RWPE2 (cell line): ENCODE measurements around the gene RBM47.

Source experiments
- ATAC-seq: fragments of 200-7000 bp; cut with Tn5 transposase; 3 replicates; pipeline ENCODE4 v1.9.1; 2021; ENCODE audit warnings: low read depth
- DNase-seq: peaks from one replicate; pipeline ENCODE4 v3.0.0-alpha.2; 2020; ENCODE audit warnings: low spot score
- H3K27ac ChIP-seq: fragments of 450-650 bp; 2 replicates; pipeline ENCODE4 v1.5.1; 2017; ENCODE audit warnings: mild to moderate bottlenecking; ENCODE audit not compliant: poor library complexity, severe bottlenecking
- H3K27me3 ChIP-seq: fragments of 250-450 bp; sonication (Bioruptor Pico); 2 replicates; pipeline ENCODE4 v1.5.1; 2021; ENCODE audit warnings: mild to moderate bottlenecking, moderate library complexity; ENCODE audit not compliant: insufficient read depth, poor library complexity, severe bottlenecking
- H3K36me3 ChIP-seq: fragments of 250-450 bp; sonication (Bioruptor Pico); 2 replicates; pipeline ENCODE4 v1.5.1; 2020; ENCODE audit warnings: low read depth, mild to moderate bottlenecking, moderate library complexity
- H3K4me1 ChIP-seq: fragments of 250-450 bp; sonication (Bioruptor Pico); 2 replicates; pipeline ENCODE4 v1.5.1; 2021; ENCODE audit warnings: mild to moderate bottlenecking, moderate library complexity; ENCODE audit not compliant: insufficient read depth, poor library complexity, severe bottlenecking
- H3K4me3 ChIP-seq: fragments of 250-450 bp; sonication (Bioruptor Pico); 2 replicates; pipeline ENCODE4 v1.5.1; 2021; ENCODE audit warnings: mild to moderate bottlenecking, moderate library complexity; ENCODE audit not compliant: severe bottlenecking
- H3K9me3 ChIP-seq: fragments of 250-450 bp; sonication (Bioruptor Pico); 2 replicates; pipeline ENCODE4 v1.5.1; 2021; ENCODE audit warnings: mild to moderate bottlenecking, moderate library complexity; ENCODE audit not compliant: severe bottlenecking
- TF ChIP-seq, protein P1 (sequence below): fragments of 450-650 bp; IDR thresholded peaks from one replicate; pipeline ENCODE4 v1.5.1; 2017; ENCODE audit warnings: mild to moderate bottlenecking, moderate library complexity; ENCODE audit not compliant: poor library complexity, severe bottlenecking

The RBM47 gene

DNA sequence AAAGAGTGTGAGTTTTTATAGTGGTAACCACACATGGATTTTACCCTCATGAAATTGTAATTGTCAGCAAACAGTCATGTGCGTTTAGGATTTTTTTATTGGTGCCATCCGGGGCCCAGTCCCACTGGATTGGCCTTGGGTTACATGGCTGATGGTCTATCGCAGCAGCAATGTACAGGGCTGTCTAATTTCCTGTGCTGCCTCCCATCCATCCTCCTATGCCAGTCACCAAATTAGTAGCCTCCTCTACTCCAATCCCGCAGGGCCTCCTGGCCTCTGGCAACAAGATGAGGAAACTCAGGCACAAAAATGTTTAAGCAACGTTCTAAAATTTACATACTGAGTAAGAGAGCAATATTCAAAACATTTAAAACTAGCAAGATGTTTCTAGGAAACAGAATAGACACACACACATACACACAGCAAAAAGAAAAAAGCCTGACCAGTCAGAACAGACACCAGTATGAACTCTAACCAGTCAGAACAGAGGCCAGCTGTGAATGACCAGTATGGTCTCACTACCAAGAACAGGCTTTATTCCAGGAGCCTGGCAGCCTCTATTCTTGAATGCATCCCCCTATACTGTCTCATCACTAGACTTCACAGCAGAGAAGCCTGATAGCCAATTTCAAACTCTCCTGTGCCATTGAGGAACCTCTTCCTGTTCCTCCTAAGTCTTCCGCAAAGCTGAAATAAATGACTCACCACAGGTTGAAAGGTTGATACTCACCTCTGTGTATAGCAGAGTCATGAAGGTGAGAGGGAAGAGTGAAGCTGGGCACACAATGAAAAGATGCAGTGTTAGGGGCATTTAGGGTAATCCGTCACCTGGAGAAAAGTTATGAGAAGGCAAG, 251.9 kb downstream of the RBM47 start:
- Histone ChIP-seq H3K27ac (no peak overlapping the region), H3K27me3 (no peaks in the 10 kb centered on the region), H3K4me1 (no peaks in the 10 kb centered on the region), H3K36me3 (no peaks in the 10 kb centered on the region), H3K9me3 (no peaks in the 10 kb centered on the region), H3K4me3 (no peak overlapping the region)
- DNase-seq (no peak), ATAC-seq (peak; percentile 76)
- TF ChIP-seq, protein P1, sequence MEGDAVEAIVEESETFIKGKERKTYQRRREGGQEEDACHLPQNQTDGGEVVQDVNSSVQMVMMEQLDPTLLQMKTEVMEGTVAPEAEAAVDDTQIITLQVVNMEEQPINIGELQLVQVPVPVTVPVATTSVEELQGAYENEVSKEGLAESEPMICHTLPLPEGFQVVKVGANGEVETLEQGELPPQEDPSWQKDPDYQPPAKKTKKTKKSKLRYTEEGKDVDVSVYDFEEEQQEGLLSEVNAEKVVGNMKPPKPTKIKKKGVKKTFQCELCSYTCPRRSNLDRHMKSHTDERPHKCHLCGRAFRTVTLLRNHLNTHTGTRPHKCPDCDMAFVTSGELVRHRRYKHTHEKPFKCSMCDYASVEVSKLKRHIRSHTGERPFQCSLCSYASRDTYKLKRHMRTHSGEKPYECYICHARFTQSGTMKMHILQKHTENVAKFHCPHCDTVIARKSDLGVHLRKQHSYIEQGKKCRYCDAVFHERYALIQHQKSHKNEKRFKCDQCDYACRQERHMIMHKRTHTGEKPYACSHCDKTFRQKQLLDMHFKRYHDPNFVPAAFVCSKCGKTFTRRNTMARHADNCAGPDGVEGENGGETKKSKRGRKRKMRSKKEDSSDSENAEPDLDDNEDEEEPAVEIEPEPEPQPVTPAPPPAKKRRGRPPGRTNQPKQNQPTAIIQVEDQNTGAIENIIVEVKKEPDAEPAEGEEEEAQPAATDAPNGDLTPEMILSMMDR, result no peak

DNA sequence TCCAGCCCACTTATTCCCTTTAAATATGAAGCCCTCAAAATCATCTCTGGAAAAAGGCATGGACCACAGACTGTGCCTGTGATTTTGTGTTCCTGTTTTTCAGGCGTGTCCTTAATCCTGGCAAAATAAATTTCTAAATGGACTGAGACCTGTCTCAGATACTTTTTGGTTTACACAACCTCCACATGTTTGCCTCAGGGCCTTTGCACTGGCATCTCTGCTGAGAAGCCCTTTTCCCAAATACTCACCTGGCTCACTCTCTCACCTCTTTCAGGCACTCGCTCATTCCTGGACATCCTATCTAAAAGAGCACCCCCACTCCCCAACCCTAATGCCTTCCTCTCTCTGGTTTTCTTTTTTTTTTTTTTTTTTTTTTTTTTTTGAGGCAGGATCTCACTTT, 254.0 kb downstream of the RBM47 start:
- no peak for DNase-seq
- TF ChIP-seq, protein P1, result no peak
- no peaks in the 10 kb centered on the region for H3K27me3 ChIP-seq
- H3K36me3 ChIP-seq, result no peaks in the 10 kb centered on the region
- H3K4me3 ChIP-seq, result no peak overlapping the region
- no peaks in the 10 kb centered on the region for H3K9me3 ChIP-seq
- no peak for ATAC-seq
- H3K4me1 ChIP-seq, result no peaks in the 10 kb centered on the region
- H3K27ac ChIP-seq, result no peak overlapping the region

- no peaks in the 10 kb centered on the region for H3K4me1 ChIP-seq
- DNase-seq (no peak), ATAC-seq (no peak)
- no peaks in the 10 kb centered on the region for H3K36me3 ChIP-seq
- H3K27me3 ChIP-seq, result no peaks in the 10 kb centered on the region
- H3K4me3 ChIP-seq, result no peak overlapping the region
- TF ChIP-seq, protein P1, result no peak
- no peak overlapping the region for H3K27ac ChIP-seq
- no peaks in the 10 kb centered on the region for H3K9me3 ChIP-seq
Measured at GRCh38 chr4:40375095-40375494, 254.6 kb downstream of the RBM47 start.

DNA sequence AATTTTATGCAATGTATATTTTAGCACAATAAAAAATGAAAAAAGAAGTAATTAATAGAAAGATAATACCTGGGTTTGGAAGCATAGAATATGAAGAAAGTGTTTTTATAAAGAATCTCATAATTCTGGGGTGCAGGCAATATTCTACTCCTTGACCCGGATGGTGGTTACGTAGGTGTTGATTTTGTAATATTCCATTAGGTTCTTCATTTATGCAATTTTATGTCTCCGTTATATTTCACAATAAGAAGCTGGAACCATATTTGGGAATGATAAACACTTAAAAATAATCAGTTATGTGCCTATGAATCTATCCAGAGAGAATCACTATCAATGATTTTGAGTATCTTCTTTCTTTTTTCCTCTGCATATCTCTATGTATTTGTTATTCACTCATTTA, 256.0 kb downstream of the RBM47 start:
- no peaks in the 10 kb centered on the region for H3K9me3 ChIP-seq
- H3K27me3 ChIP-seq, result no peaks in the 10 kb centered on the region
- DNase-seq (no peak), ATAC-seq (no peak)
- H3K4me1 ChIP-seq, result no peaks in the 10 kb centered on the region
- H3K27ac ChIP-seq, result no peak overlapping the region
- H3K36me3 ChIP-seq, result no peaks in the 10 kb centered on the region
- no peak overlapping the region for H3K4me3 ChIP-seq
- TF ChIP-seq, protein P1, result no peak
